Keratinocyte (primary cell): ENCODE results near the gene GDF2.

Experiments
- EZH2 ChIP-seq: IDR thresholded peaks from one replicate; pipeline ENCODE4 v1.6.1; 2012; ENCODE audit warnings: inconsistent platforms, mild to moderate bottlenecking, low read length, moderate library complexity
- TF ChIP-seq, protein P1 (sequence below), 3 experiments: IDR thresholded peaks in 1 of 3; conservative IDR thresholded peaks in 1 of 3; optimal IDR thresholded peaks in 1 of 3; 2 replicates in 2 of 3; 3 replicates in 1 of 3; pipeline versions ENCODE3 to v1.5.1; 2011; ENCODE audit warnings: low read length in 3 of 3, mild to moderate bottlenecking in 3 of 3, moderate library complexity in 2 of 3, control low read depth in 1 of 3, inconsistent platforms in 1 of 3; ENCODE audit not compliant: insufficient read depth in 2 of 3; ENCODE audit errors: extremely low read depth in 1 of 3

DNA sequence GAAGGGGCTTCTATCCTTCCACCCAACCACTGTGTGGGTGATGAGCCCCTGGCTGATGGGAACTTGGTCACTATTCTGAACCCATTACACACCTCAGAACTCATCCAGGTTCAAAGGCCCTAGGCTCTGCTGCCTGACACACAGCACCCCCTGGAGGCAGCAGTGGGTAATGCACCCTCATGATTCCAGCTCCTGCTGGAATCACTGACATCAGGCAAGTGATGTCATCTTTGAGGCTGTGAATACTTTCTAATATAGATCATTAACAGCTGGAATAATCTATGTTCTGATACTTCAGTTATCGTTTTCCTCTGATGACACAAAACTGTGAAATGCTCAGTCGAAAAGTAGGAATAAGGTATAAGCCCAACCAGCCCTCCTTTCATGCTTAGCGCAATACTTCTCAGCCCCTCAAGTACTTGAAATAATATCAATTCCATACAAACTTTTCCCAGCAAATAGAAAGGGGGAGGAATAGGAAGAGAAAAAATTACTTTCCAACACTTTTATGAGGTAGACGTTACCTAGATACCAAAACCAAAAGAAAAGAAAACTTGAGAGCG lies 18.4 kb downstream of the GDF2 start:
- TF ChIP-seq, protein P1, sequence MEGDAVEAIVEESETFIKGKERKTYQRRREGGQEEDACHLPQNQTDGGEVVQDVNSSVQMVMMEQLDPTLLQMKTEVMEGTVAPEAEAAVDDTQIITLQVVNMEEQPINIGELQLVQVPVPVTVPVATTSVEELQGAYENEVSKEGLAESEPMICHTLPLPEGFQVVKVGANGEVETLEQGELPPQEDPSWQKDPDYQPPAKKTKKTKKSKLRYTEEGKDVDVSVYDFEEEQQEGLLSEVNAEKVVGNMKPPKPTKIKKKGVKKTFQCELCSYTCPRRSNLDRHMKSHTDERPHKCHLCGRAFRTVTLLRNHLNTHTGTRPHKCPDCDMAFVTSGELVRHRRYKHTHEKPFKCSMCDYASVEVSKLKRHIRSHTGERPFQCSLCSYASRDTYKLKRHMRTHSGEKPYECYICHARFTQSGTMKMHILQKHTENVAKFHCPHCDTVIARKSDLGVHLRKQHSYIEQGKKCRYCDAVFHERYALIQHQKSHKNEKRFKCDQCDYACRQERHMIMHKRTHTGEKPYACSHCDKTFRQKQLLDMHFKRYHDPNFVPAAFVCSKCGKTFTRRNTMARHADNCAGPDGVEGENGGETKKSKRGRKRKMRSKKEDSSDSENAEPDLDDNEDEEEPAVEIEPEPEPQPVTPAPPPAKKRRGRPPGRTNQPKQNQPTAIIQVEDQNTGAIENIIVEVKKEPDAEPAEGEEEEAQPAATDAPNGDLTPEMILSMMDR (optimal IDR thresholded peaks at IDR 0.05 in 1 of 3, IDR thresholded peaks at IDR 0.05 in 1 of 3, conservative IDR thresholded peaks at IDR 0.05 in 1 of 3; ENCODE audit: extremely low read depth in 1 of 3, insufficient read depth in 2 of 3, low read length in 3 of 3) = peak; percentile 90 to 98 (median 97)
- TF ChIP-seq EZH2 = no peak
